Measurements from ENCODE around the gene FCRL5. TPM values are rescaled to one million over a fixed set of nuclear protein-coding genes. Genes with fewer than 3 reads are reported as not detected.

Gene FCRL5
- total RNA-seq, 1 experiment from 2014 or later: not detected

DNA sequence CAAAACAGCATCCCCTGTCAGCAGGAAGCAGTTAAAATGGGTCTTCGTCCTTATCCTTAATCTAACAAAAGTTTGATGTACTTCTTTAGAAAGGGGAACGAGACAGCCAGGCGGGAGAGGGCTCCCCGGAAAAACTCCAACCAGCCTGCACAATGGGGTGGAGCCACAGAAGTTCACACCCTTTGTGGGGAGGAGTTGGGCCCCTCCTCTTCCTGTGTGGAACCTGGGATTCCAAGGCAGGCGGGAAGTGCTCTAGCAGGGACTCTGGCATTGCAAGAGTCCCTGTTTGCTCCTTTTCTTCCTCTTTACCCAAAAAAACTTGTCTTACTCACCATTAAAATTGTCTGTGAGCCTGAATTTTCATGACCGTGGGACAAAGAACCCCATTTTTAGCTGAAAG, 47.7 kb downstream of the FCRL5 start:
- Histone ChIP-seq H3K4me1 (ENCODE audit: insufficient read depth, low read length, poor library complexity, severe bottlenecking) (no peaks in the 10 kb centered on the region), H3K27ac (ENCODE audit: low read depth, low read length, poor library complexity, severe bottlenecking) (no peak overlapping the region), H3K36me3 (ENCODE audit: insufficient read depth, low read length, poor library complexity, severe bottlenecking) (no peaks in the 10 kb centered on the region), H3K9me3 (ENCODE audit: low read depth, low read length, poor library complexity, severe bottlenecking) (no peaks in the 10 kb centered on the region), H3K27me3 (replicated peaks; ENCODE audit: insufficient read depth, low read depth, low read length, poor library complexity) (no peaks in the 10 kb centered on the region), H3K4me3 (ENCODE audit: low read depth, low read length, poor library complexity, severe bottlenecking) (no peak overlapping the region)
- POLR2A ChIA-PET (ENCODE audit: low non-redundant PET): no interaction called here
- peak; percentile 5 for DNase-seq (ENCODE audit: low spot score)
- CTCF ChIA-PET: interaction anchor here (1.1 kb wide), 1 partner anchor 13 kb away, joined by 4 read pairs; no protein-coding TSS in a partner anchor
- no TSS peak for BruUV-seq (replicated peaks)
- TF ChIP-seq, protein P1, sequence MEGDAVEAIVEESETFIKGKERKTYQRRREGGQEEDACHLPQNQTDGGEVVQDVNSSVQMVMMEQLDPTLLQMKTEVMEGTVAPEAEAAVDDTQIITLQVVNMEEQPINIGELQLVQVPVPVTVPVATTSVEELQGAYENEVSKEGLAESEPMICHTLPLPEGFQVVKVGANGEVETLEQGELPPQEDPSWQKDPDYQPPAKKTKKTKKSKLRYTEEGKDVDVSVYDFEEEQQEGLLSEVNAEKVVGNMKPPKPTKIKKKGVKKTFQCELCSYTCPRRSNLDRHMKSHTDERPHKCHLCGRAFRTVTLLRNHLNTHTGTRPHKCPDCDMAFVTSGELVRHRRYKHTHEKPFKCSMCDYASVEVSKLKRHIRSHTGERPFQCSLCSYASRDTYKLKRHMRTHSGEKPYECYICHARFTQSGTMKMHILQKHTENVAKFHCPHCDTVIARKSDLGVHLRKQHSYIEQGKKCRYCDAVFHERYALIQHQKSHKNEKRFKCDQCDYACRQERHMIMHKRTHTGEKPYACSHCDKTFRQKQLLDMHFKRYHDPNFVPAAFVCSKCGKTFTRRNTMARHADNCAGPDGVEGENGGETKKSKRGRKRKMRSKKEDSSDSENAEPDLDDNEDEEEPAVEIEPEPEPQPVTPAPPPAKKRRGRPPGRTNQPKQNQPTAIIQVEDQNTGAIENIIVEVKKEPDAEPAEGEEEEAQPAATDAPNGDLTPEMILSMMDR (conservative IDR thresholded peaks at IDR 0.05; ENCODE audit: low read depth, low read length): no peak
- no peak for TF ChIP-seq EZH2 (IDR thresholded peaks at IDR 0.05; ENCODE audit: borderline replicate concordance, low read depth, low read length, poor library complexity, severe bottlenecking)
- intact Hi-C loops (cut with micrococcal nuclease; ENCODE audit: unreplicated experiment): loop anchor here (5.0 kb wide), 1 partner anchor 127 kb away; no protein-coding TSS in a partner anchor

- H3K4me3 ChIP-seq (ENCODE audit: low read depth, low read length, poor library complexity, severe bottlenecking): no peak overlapping the region
- no peak for DNase-seq (ENCODE audit: low spot score)
- CTCF ChIA-PET: no interaction called here
- H3K27me3 ChIP-seq (replicated peaks; ENCODE audit: insufficient read depth, low read depth, low read length, poor library complexity): no peaks in the 10 kb centered on the region
- H3K9me3 ChIP-seq (ENCODE audit: low read depth, low read length, poor library complexity, severe bottlenecking): no peaks in the 10 kb centered on the region
- intact Hi-C loops (cut with micrococcal nuclease; ENCODE audit: unreplicated experiment): loop anchor here (5.0 kb wide), 1 partner anchor 623 kb away; no protein-coding TSS in a partner anchor
- no peak overlapping the region for H3K27ac ChIP-seq (ENCODE audit: low read depth, low read length, poor library complexity, severe bottlenecking)
- TF ChIP-seq, protein P1 (conservative IDR thresholded peaks at IDR 0.05; ENCODE audit: low read depth, low read length): no peak
- TF ChIP-seq EZH2 (IDR thresholded peaks at IDR 0.05; ENCODE audit: borderline replicate concordance, low read depth, low read length, poor library complexity, severe bottlenecking): no peak
- BruUV-seq (replicated peaks): no TSS peak
- POLR2A ChIA-PET (ENCODE audit: low non-redundant PET): no interaction called here
- H3K36me3 ChIP-seq (ENCODE audit: insufficient read depth, low read length, poor library complexity, severe bottlenecking): no peaks in the 10 kb centered on the region
- H3K4me1 ChIP-seq (ENCODE audit: insufficient read depth, low read length, poor library complexity, severe bottlenecking): no peaks in the 10 kb centered on the region
Measured at GRCh38 chr1:157499521-157499920, 52.8 kb downstream of the FCRL5 start.

DNA sequence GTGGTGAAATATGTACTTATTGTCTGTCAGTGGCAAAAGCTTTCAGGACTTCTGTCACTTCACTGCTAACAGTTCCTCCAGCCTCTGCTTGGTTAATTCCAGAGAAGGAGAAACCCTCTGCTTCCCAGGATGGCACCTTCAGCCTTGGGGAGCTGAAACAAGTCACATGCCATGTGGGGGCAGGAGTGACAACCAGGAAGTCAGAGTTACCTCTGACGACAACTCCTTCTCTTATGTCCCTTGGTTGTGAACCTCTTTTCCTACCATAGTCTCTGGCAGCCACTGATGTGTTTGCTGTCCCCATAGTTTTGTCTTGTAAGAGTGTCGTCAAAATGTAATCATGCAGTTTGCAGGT, 53.6 kb downstream of the FCRL5 start:
- H3K27ac ChIP-seq (ENCODE audit: low read depth, low read length, poor library complexity, severe bottlenecking): no peak overlapping the region
- TF ChIP-seq, protein P1 (conservative IDR thresholded peaks at IDR 0.05; ENCODE audit: low read depth, low read length): no peak
- no peak for TF ChIP-seq EZH2 (IDR thresholded peaks at IDR 0.05; ENCODE audit: borderline replicate concordance, low read depth, low read length, poor library complexity, severe bottlenecking)
- intact Hi-C loops (cut with micrococcal nuclease; ENCODE audit: unreplicated experiment): loop anchor here (5.0 kb wide), 1 partner anchor 624 kb away; no protein-coding TSS in a partner anchor
- DNase-seq (ENCODE audit: low spot score): no peak
- CTCF ChIA-PET: no interaction called here
- peaks cover 4% of the 10 kb centered on the region for H3K27me3 ChIP-seq (replicated peaks; ENCODE audit: insufficient read depth, low read depth, low read length, poor library complexity)
- no peaks in the 10 kb centered on the region for H3K4me1 ChIP-seq (ENCODE audit: insufficient read depth, low read length, poor library complexity, severe bottlenecking)
- no TSS peak for BruUV-seq (replicated peaks)
- POLR2A ChIA-PET (ENCODE audit: low non-redundant PET): no interaction called here
- H3K4me3 ChIP-seq (ENCODE audit: low read depth, low read length, poor library complexity, severe bottlenecking): no peak overlapping the region
- H3K36me3 ChIP-seq (ENCODE audit: insufficient read depth, low read length, poor library complexity, severe bottlenecking): no peaks in the 10 kb centered on the region
- no peaks in the 10 kb centered on the region for H3K9me3 ChIP-seq (ENCODE audit: low read depth, low read length, poor library complexity, severe bottlenecking)
